Activated CD8-positive, alpha-beta T cell treated with anti-CD3 and anti-CD28 coated beads, Interleukin-2, amount 10 ng/mL, durations not matched to agents 7 days and 5 days (primary cell): ENCODE measurements around the gene NOXO1. TPM values are rescaled to one million over a fixed set of nuclear protein-coding genes. Genes with fewer than 3 reads are reported as not detected.
"Not testable (repeated sequence)": the region's sequence is repeated elsewhere in the genome, so short reads cannot be mapped to it uniquely, and the experiment has no call there.

ENCODE experiments used
- ATAC-seq: fragments of 150-1000 bp; cut with Tn5 transposase; one replicate; pipeline ENCODE4 v1.10.0; 2021; ENCODE audit warnings: moderate library complexity
- CTCF ChIA-PET: fragments of 350-600 bp; sonication (Branson Sonifier 250); formaldehyde crosslinking; loops from one replicate; lab custom pipeline; 2021; ENCODE audit warnings: antibody characterized with exemption; lab: Charles Lee
- POLR2A ChIA-PET: fragments of 350-600 bp; sonication (Branson Sonifier 250); formaldehyde crosslinking; loops from one replicate; lab custom pipeline; 2021; ENCODE audit warnings: antibody characterized with exemption; lab: Charles Lee
- DNase-seq: peaks from one replicate; pipeline ENCODE4 v3.0.0-alpha.2; 2020
- H3K27ac Mint-ChIP-seq: one replicate; pipeline ENCODE4 v1.8.0; 2021; ENCODE audit warnings: mild to moderate bottlenecking, mixed read lengths
- H3K27me3 Mint-ChIP-seq: one replicate; pipeline ENCODE4 v1.8.0; 2021; ENCODE audit warnings: low read depth, mixed read lengths
- H3K36me3 Mint-ChIP-seq: one replicate; pipeline ENCODE4 v1.8.0; 2021; ENCODE audit warnings: low read depth, mixed read lengths
- H3K4me1 Mint-ChIP-seq: one replicate; pipeline ENCODE4 v1.8.0; 2021; ENCODE audit warnings: low read depth, mixed read lengths
- H3K4me3 Mint-ChIP-seq: one replicate; pipeline ENCODE4 v1.8.0; 2021; ENCODE audit warnings: mild to moderate bottlenecking, mixed read lengths
- H3K9me3 Mint-ChIP-seq: one replicate; pipeline ENCODE4 v1.8.0; 2022; ENCODE audit warnings: mixed read lengths; ENCODE audit not compliant: insufficient read depth
- total RNA-seq, 2 experiments: library from RNA; stranded (reverse); gene quantifications; one replicate each; pipeline ENCODE4 v1.2.3, GENCODE V29; 2021

Gene NOXO1
- total RNA-seq, 2 experiments from 2014 or later: not detected

- DNase-seq, H3K4me3 Mint-ChIP-seq, CTCF ChIA-PET, H3K27me3 Mint-ChIP-seq, H3K9me3 Mint-ChIP-seq, POLR2A ChIA-PET, ATAC-seq, H3K27ac Mint-ChIP-seq: not testable (repeated sequence)
- H3K4me1 Mint-ChIP-seq: peaks cover 35% of the 10 kb centered on the region
- peaks cover 29% of the 10 kb centered on the region for H3K36me3 Mint-ChIP-seq
Measured at GRCh38 chr16:1958143-1958491, 23.2 kb downstream of the NOXO1 start.

DNA sequence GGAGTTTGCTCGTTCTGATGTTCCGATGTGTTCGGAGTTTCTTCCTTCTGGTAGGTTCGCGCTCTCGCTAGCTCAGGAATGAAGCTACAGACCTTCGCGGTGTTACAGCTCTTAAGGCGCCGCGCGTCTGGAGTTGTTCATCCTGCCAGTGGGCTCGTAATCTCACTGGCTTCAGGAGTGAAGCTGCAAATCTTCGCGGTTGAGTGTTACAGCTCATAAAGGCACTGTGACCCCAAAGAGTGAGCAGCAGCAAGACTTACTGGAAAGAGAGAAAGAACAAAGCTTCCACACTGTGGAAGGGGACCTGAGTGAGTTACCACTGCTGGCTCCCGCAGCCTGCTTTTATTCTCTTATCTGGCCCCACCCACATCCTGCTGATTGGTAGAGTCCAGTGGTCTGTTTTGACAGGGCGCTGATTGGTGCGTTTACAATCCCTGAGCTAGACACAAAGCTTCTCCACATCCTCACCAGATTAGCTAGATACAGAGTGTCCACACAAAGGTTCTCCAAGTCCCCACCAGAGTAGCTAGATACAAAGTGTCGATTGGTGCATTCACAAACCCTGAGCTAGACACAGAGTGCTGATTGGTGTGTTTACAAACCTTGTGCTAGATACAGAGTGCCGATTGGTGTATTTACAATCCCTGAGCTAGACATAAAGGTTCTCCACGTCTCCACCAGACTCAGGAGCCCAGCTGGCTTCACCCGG is 23.7 kb downstream of the NOXO1 start:
- H3K27me3 Mint-ChIP-seq, DNase-seq, CTCF ChIA-PET, H3K9me3 Mint-ChIP-seq, ATAC-seq, H3K27ac Mint-ChIP-seq, POLR2A ChIA-PET, H3K4me3 Mint-ChIP-seq: not testable (repeated sequence)
- Mint-ChIP-seq H3K36me3 (peaks cover 24% of the 10 kb centered on the region), H3K4me1 (peaks cover 30% of the 10 kb centered on the region)

- ChIA-PET POLR2A (interaction anchor here (3.4 kb wide), 1 partner anchor 12 kb away, joined by 14 read pairs; the partner anchor contains the start of gene RPS2), CTCF (no interaction called here)
- Mint-ChIP-seq H3K36me3 (no peaks in the 10 kb centered on the region), H3K9me3 (no peaks in the 10 kb centered on the region), H3K4me3 (no peak overlapping the region), H3K4me1 (no peaks in the 10 kb centered on the region), H3K27me3 (no peaks in the 10 kb centered on the region), H3K27ac (no peak overlapping the region)
- no peak for DNase-seq
- ATAC-seq: no peak
Measured at GRCh38 chr16:1953734-1954133, 27.5 kb downstream of the NOXO1 start.

- H3K9me3 Mint-ChIP-seq: no peaks in the 10 kb centered on the region
- DNase-seq (no peak), ATAC-seq (no peak)
- ChIA-PET CTCF (no interaction called here), POLR2A (interaction anchor here (1.8 to 3.4 kb wide), 2 partner anchors 10 to 15 kb away, joined by 8 to 14 read pairs; partner anchors contain the start of genes NDUFB10 and RPS2)
- H3K4me1 Mint-ChIP-seq: no peaks in the 10 kb centered on the region
- H3K27me3 Mint-ChIP-seq: no peaks in the 10 kb centered on the region
- no peaks in the 10 kb centered on the region for H3K36me3 Mint-ChIP-seq
- no peak overlapping the region for H3K27ac Mint-ChIP-seq
- H3K4me3 Mint-ChIP-seq: no peak overlapping the region
Measured at GRCh38 chr16:1950559-1950958, 30.7 kb downstream of the NOXO1 start.

GRCh38 chr16:1950047-1950446 is 31.2 kb downstream of the NOXO1 start:
- DNase-seq (no peak), ATAC-seq (no peak)
- Mint-ChIP-seq H3K36me3 (no peaks in the 10 kb centered on the region), H3K27ac (no peak overlapping the region), H3K27me3 (no peaks in the 10 kb centered on the region), H3K9me3 (no peaks in the 10 kb centered on the region), H3K4me3 (no peak overlapping the region), H3K4me1 (no peaks in the 10 kb centered on the region)
- CTCF ChIA-PET: no interaction called here
- POLR2A ChIA-PET: interaction anchor here (1.8 to 3.4 kb wide), 2 partner anchors 10 to 15 kb away, joined by 8 to 14 read pairs; partner anchors contain the start of genes NDUFB10 and RPS2

- Mint-ChIP-seq H3K36me3 (no peaks in the 10 kb centered on the region), H3K4me3 (no peak overlapping the region), H3K4me1 (peaks cover 2% of the 10 kb centered on the region), H3K27me3 (no peaks in the 10 kb centered on the region), H3K9me3 (no peaks in the 10 kb centered on the region), H3K27ac (no peak overlapping the region)
- DNase-seq (no peak), ATAC-seq (no peak)
- CTCF ChIA-PET: no interaction called here
- POLR2A ChIA-PET: no interaction called here
Measured at GRCh38 chr16:1949507-1949906, 31.8 kb downstream of the NOXO1 start.

DNA sequence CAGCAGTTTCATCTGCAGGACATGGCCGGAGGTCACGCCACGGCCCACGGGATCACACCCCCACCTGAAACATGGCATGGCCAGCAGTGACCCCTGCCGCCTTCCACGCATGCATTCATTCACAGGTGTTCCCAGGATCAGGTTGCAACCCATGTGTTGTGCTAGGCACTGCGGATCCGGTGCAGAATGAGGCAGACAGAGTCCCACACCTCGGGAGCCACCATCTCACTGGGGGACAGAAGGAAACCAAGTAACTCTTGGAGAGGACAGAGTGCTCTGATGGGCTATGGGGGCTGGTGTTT is 33.9 kb downstream of the NOXO1 start:
- ChIA-PET CTCF (interaction anchor here (0.8 kb wide), 1 partner anchor 57 kb away, joined by 3 read pairs; no protein-coding TSS in a partner anchor), POLR2A (no interaction called here)
- DNase-seq (no peak), ATAC-seq (no peak)
- H3K27ac Mint-ChIP-seq: no peak overlapping the region
- H3K4me3 Mint-ChIP-seq: no peak overlapping the region
- H3K27me3 Mint-ChIP-seq: no peaks in the 10 kb centered on the region
- no peaks in the 10 kb centered on the region for H3K9me3 Mint-ChIP-seq
- peaks cover 17% of the 10 kb centered on the region for H3K4me1 Mint-ChIP-seq
- H3K36me3 Mint-ChIP-seq: no peaks in the 10 kb centered on the region

DNA sequence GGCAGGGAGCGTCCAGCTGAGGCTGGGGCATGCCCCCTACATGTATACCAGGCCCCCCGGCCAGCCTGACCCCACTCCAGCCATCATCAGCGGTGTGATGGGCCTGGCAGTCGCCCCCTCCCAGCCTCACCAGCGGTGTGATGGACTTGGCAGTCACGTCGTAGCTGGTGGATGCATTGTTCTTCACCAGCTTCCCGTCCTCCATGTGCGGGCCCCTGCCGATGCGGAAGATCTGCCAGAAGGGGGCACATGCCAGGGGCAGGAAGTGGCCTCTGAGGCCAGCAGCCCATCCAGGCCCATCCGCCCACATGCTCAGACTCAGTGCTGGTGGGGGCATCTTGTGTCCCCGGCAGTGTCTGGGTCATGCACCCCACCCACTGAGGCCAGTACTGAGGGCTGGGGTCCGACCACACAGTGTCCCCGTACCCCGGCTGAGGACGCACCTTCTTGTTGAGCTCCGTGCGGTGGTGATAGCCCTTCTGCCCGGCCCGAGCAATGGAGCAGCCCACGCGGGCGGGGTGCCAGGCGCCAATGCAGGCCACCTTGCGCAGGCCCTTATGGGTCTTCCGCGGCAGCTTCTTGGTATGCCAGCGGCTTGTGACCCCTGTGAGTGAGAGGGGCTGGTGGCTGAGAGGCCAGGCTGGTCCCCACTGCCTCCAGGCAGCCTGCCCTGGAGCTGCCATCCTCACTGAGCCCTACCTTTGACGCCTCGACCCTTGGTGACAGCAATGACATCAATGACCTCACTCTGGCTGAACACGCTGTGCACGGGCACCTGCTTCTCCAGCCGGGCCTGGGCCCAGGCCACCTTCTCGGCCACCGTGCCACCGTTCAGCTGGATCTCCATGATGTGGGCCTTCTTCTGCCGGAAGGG is 34.5 kb downstream of the NOXO1 start:
- H3K4me3 Mint-ChIP-seq: no peak overlapping the region
- no peaks in the 10 kb centered on the region for H3K27me3 Mint-ChIP-seq
- peaks cover 23% of the 10 kb centered on the region for H3K4me1 Mint-ChIP-seq
- ChIA-PET CTCF (interaction anchor here (0.8 kb wide), 1 partner anchor 57 kb away, joined by 3 read pairs; no protein-coding TSS in a partner anchor), POLR2A (no interaction called here)
- H3K36me3 Mint-ChIP-seq: no peaks in the 10 kb centered on the region
- no peaks in the 10 kb centered on the region for H3K9me3 Mint-ChIP-seq
- H3K27ac Mint-ChIP-seq: no peak overlapping the region
- ATAC-seq (no peak), DNase-seq (no peak)

DNA sequence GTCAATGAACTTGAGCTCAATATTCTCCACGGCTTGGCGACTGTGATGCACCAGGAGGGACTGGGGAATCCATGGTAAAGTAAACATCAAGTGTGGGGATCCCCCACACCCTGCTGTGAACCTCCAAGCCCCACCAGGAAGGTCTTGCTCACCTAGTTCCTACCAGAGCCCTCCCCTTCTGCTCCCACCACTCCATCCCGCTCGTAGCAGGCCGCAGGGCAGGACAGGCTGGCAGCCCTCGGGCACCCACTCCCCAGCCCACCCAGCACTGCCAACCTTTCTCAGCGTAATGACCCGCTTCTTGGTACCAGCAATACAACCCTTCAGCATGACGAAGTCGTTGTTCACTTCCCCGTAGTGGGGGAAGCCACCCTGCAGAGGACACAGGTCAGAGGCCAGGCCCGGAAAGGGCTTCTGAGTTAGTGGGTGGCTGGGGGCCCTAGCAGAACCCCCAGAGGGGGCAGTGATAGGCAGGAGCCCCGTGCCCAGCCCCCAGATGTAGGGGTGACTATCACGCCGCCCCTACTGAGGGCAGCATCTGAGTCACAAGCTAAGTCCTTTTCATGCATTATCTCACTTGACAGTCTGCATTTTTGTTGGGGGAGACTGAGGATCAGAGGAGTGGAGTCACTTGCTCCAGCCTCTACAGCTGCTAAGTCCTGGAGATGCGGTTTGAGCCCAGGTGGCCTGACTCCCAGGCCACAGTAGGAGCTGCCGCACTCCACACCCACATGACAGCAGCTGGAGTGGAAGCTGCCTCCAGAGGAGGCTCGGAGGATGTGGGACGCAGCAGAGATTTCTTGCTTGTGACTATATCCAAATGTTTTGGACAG is 35.5 kb downstream of the NOXO1 start:
- ChIA-PET POLR2A (interaction anchor here (0.6 kb wide), 1 partner anchor 19 kb away, joined by 3 read pairs; the partner anchor contains the start of gene RPS2), CTCF (no interaction called here)
- DNase-seq: no peak
- Mint-ChIP-seq H3K4me1 (peaks cover 29% of the 10 kb centered on the region), H3K27me3 (no peaks in the 10 kb centered on the region), H3K4me3 (no peak overlapping the region), H3K36me3 (no peaks in the 10 kb centered on the region), H3K9me3 (no peaks in the 10 kb centered on the region), H3K27ac (no peak overlapping the region)
- ATAC-seq: no peak

GRCh38 chr16:1944612-1945199 is 36.6 kb downstream of the NOXO1 start:
- H3K36me3 Mint-ChIP-seq: no peaks in the 10 kb centered on the region
- ChIA-PET POLR2A (interaction anchor here (0.6 to 2.1 kb wide), 3 partner anchors 20 to 262 kb away, joined by 3 to 10 read pairs (median 3); partner anchors contain the start of gene RPS2), CTCF (no interaction called here)
- peaks cover 29% of the 10 kb centered on the region for H3K4me1 Mint-ChIP-seq
- H3K4me3 Mint-ChIP-seq: peak overlapping the region; percentile 34
- DNase-seq (no peak), ATAC-seq (no peak)
- no peaks in the 10 kb centered on the region for H3K9me3 Mint-ChIP-seq
- H3K27ac Mint-ChIP-seq: peak overlapping the region; percentile 25
- no peaks in the 10 kb centered on the region for H3K27me3 Mint-ChIP-seq
